Measurements from ENCODE around the gene CAPSL.
"Not testable (repeated sequence)": the region's sequence is repeated elsewhere in the genome, so short reads cannot be mapped to it uniquely, and the experiment has no call there.

CAPSL gene

GRCh38 chr5:35904443-35905132, 33.8 kb downstream of the CAPSL start:
- DNase-seq = no peak

- DNase-seq = no peak
Measured at GRCh38 chr5:35903631-35904203, 34.7 kb downstream of the CAPSL start.

GRCh38 chr5:35902046-35902672, 36.3 kb downstream of the CAPSL start:
- no peak for DNase-seq

- DNase-seq = no peak
Measured at GRCh38 chr5:35900972-35901695, 37.3 kb downstream of the CAPSL start.

GRCh38 chr5:35899800-35900199, 38.6 kb downstream of the CAPSL start:
- no peak for DNase-seq

GRCh38 chr5:35898952-35899660, 39.3 kb downstream of the CAPSL start:
- DNase-seq = no peak

- DNase-seq = no peak
Measured at GRCh38 chr5:35894131-35894530, 44.3 kb downstream of the CAPSL start.

GRCh38 chr5:35892799-35893198, 45.6 kb downstream of the CAPSL start:
- DNase-seq = not testable (repeated sequence)

- no peak for DNase-seq
Measured at GRCh38 chr5:35890021-35891020, 48.1 kb downstream of the CAPSL start.

- DNase-seq = no peak
Measured at GRCh38 chr5:35887321-35888100, 50.9 kb downstream of the CAPSL start.

- DNase-seq = no peak
Measured at GRCh38 chr5:35886381-35886780, 52.0 kb downstream of the CAPSL start.

- no peak for DNase-seq
Measured at GRCh38 chr5:35884773-35885172, 53.6 kb downstream of the CAPSL start.

- no peak for DNase-seq
Measured at GRCh38 chr5:35884191-35884769, 54.1 kb downstream of the CAPSL start.

- no peak for DNase-seq
Measured at GRCh38 chr5:35881758-35882157, 56.7 kb downstream of the CAPSL start.

GRCh38 chr5:35880156-35880555, 58.3 kb downstream of the CAPSL start:
- no peak for DNase-seq

- no peak for DNase-seq
Measured at GRCh38 chr5:35879649-35880048, 58.8 kb downstream of the CAPSL start.

- no peak for DNase-seq
Measured at GRCh38 chr5:35879096-35879495, 59.3 kb downstream of the CAPSL start.

- no peak for DNase-seq
Measured at GRCh38 chr5:35878079-35878478, 60.3 kb downstream of the CAPSL start.

GRCh38 chr5:35877655-35878054, 60.8 kb downstream of the CAPSL start:
- DNase-seq = no peak

- DNase-seq = no peak
Measured at GRCh38 chr5:35876922-35877321, 61.5 kb downstream of the CAPSL start.

GRCh38 chr5:35876454-35876853, 62.0 kb downstream of the CAPSL start:
- DNase-seq = no peak
